Activated CD4-positive, alpha-beta T cell treated with anti-CD3 and anti-CD28 coated beads, Interleukin-2, amount 10 ng/mL, durations not matched to agents 24 days and 14 days (primary cell): ENCODE data around the gene NFKBIZ. TPM values are rescaled to one million over a fixed set of nuclear protein-coding genes. Genes with fewer than 3 reads are reported as not detected.

Source experiments
- DNase-seq: peaks from one replicate; pipeline ENCODE4 v3.0.0; 2022
- H3K27ac Mint-ChIP-seq: one replicate; pipeline ENCODE4 v1.8.0; 2022; ENCODE audit warnings: mild to moderate bottlenecking, mixed read lengths
- H3K27me3 Mint-ChIP-seq: one replicate; pipeline ENCODE4 v1.8.0; 2022; ENCODE audit warnings: mixed read lengths
- H3K36me3 Mint-ChIP-seq: one replicate; pipeline ENCODE4 v1.8.0; 2022; ENCODE audit warnings: low read depth, mild to moderate bottlenecking, mixed read lengths
- H3K4me1 Mint-ChIP-seq: one replicate; pipeline ENCODE4 v1.8.0; 2021; ENCODE audit warnings: mixed read lengths
- H3K4me3 Mint-ChIP-seq: one replicate; pipeline ENCODE4 v1.8.0; 2022; ENCODE audit warnings: mild to moderate bottlenecking, moderate library complexity, mixed read lengths
- H3K9me3 Mint-ChIP-seq: one replicate; pipeline ENCODE4 v1.8.0; 2021; ENCODE audit warnings: mixed read lengths
- intact Hi-C: fragments of 100-400 bp; cut with micrococcal nuclease; formaldehyde crosslinking; loops from one replicate; pipeline ENCODE4 v1.15.1; 2023
- total RNA-seq: library from RNA; stranded (reverse); gene quantifications from 2 replicates; pipeline ENCODE4 v1.2.3, GENCODE V29; 2022

The NFKBIZ gene
- total RNA-seq, 1 donor from 2014 or later: 57.2 TPM

DNA sequence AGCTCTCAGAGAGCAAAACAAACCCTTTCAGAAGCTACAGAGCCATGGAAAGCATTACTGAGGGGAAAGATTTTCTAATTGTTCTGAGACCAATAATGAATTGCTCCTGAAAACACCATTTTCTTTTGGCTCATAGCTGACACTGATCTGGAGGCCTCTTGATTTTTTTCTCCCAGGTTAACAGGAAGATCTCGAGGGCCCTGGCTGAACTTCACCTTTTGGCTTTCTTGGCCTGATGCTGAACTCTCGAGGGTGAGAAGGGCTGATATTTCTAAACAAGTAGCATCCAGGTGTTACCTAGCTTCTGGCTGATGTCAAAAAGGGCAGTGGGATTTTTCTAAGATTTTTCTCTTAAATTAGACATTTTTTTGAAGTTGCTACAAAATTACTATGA is 19.9 kb upstream of the NFKBIZ start:
- Mint-ChIP-seq H3K36me3 (peaks cover 46% of the 10 kb centered on the region), H3K9me3 (no peaks in the 10 kb centered on the region)

DNA sequence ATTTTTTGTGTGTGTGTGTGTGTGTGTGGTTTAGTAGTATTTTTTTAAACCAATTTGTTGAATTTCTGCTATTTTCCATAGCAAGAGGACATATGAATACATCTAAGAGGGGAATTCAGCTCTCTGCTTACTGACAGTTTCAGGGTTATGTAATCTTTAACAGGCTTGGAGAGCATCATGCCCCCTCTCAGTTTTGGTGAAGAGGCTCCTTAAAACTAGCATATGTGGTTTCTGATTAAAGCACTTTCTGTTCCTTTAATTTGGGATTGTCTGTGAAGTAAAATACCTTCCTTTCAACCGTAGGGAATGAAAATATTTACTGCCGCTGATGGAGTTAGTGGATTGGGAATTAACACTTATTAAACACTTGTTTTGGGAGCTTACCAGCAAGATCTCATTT is 19.4 kb upstream of the NFKBIZ start:
- Mint-ChIP-seq H3K36me3 (peaks cover 46% of the 10 kb centered on the region), H3K27ac (peak overlapping the region; percentile 97), H3K9me3 (no peaks in the 10 kb centered on the region), H3K4me1 (peaks cover 70% of the 10 kb centered on the region), H3K27me3 (no peaks in the 10 kb centered on the region), H3K4me3 (peak overlapping the region; percentile 86)
- no peak for DNase-seq
- intact Hi-C loops: loop anchor here (5.0 kb wide), 3 partner anchors 32 to 332 kb away; partner anchors contain the start of gene ZBTB11

More for the DNA sequence above, 19.9 kb upstream of the NFKBIZ start:
- Mint-ChIP-seq H3K4me3 (peak overlapping the region; percentile 86), H3K27me3 (no peaks in the 10 kb centered on the region), H3K27ac (peak overlapping the region; percentile 97), H3K4me1 (peaks cover 68% of the 10 kb centered on the region)
- intact Hi-C loops: loop anchor here (5.0 kb wide), 3 partner anchors 33 to 333 kb away; partner anchors contain the start of gene ZBTB11
- DNase-seq: no peak

DNA sequence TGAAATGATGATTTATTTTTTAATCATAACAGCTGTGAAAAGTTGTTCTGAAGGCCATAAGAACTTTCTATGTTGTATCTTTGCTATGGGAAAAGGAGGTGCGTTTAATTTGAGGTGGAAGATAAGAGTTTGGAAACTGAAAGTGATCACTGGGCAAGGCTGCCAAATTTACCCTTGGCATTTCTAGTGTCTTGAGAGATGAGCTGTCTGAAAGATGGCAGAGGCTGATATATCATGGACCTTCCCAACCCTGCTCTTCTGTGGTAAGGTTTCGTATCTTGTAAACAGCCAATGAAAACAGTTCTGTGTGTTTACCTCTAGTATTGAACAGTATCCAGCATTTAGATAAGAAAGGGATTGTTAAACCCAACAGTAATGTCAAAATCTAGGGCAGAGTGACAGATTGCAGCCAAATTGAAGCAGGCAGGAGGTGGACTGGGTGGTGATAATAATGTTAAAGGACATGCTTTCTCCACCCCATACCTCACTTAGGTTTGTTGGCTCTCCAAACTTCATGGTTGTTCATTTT is 15.8 kb upstream of the NFKBIZ start:
- DNase-seq: no peak
- Mint-ChIP-seq H3K4me1 (peaks cover 70% of the 10 kb centered on the region), H3K9me3 (no peaks in the 10 kb centered on the region), H3K36me3 (peaks cover 60% of the 10 kb centered on the region), H3K4me3 (peak overlapping the region; percentile 47), H3K27me3 (no peaks in the 10 kb centered on the region), H3K27ac (peak overlapping the region; percentile 56)
- intact Hi-C loops: no loop called here

DNA sequence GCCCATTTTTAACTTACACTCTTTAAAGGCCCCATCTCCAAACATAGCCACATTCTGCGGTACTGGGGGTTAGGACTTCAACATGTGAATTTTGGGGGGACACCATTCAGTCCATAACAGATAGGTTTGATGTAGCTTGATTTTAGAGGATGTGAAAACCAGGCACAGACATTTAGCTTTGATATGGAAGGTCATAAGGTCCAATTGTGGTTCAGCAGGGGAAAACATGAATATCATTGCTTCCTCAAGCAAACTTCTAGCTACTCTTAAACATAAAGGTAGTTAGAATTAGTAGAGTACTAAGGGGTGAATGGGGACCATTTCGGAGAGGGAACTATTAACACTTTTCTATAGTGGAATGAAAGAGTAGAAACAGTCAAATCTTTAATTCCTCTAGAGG is 13.6 kb upstream of the NFKBIZ start:
- intact Hi-C loops: no loop called here
- Mint-ChIP-seq H3K4me1 (peaks cover 57% of the 10 kb centered on the region), H3K4me3 (no peak overlapping the region), H3K27me3 (no peaks in the 10 kb centered on the region), H3K9me3 (no peaks in the 10 kb centered on the region), H3K27ac (no peak overlapping the region), H3K36me3 (peaks cover 58% of the 10 kb centered on the region)
- DNase-seq: no peak

DNA sequence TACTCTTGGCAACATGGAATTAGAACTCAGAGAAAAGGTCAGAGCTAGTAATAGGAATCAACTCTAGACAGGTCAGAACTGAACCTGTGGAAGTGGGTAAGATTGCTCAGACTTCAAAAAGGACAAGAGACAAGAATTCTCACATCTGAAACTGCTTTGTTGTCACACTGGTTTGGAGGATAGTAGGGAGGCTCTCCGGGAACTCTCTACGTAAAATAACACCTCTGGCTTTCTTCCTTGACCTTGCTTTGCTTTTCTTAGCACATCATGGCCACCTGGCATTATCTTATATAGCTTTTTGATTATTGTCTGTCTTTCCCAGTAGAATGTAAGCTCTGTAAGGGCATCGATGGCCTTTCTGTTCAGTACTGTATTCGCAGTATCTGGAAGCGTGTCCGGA is 13.2 kb upstream of the NFKBIZ start:
- DNase-seq: no peak
- peaks cover 58% of the 10 kb centered on the region for H3K36me3 Mint-ChIP-seq
- intact Hi-C loops: no loop called here
- peaks cover 56% of the 10 kb centered on the region for H3K4me1 Mint-ChIP-seq
- no peak overlapping the region for H3K4me3 Mint-ChIP-seq
- no peaks in the 10 kb centered on the region for H3K27me3 Mint-ChIP-seq
- H3K27ac Mint-ChIP-seq: no peak overlapping the region
- H3K9me3 Mint-ChIP-seq: no peaks in the 10 kb centered on the region

DNA sequence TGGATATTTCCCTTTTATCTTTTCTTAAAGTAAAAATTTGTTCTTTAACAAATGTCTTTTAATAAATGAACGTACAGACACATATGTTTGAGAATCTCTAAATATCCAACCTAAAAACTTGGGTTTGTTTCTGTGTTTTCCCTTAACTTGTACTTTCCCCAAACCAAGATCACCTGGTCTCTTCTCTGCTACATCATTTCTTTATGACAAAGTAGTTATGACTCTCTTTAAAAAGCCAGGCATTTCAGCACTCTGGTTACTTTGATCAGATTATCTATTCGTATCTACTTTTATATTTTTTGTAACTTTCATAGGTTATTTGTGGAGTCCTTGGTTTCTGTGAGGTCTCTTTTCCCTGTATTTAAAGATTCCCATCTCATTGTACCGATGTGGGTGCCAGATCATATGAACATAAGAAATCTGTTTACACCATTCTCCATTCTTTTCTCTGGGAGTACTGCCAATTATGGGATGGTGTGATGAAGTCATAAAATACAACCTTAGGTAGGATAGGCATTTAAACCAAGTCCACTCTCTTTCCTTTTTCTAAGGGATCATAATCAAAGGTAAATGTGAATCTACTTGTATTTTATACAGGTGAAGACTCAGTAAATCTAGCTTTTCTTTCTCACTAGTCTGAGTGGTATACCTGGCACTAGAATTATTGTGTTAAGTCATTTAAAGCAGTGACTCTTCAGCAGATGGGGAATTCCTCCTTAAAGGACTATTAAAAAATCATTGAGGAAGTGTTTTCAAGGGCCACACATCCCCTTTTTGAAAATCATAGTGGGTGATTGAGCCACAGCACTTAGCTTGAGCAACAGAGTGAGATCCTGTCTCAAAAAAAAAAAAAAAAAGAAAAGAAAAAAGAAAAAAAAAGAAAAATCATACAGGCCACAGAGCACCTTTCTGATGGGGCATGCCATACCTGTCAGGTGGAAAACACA is 12.4 kb upstream of the NFKBIZ start:
- intact Hi-C loops: no loop called here
- Mint-ChIP-seq H3K36me3 (peaks cover 59% of the 10 kb centered on the region), H3K4me3 (no peak overlapping the region), H3K27ac (no peak overlapping the region), H3K4me1 (peaks cover 53% of the 10 kb centered on the region), H3K9me3 (peaks cover 1% of the 10 kb centered on the region), H3K27me3 (no peaks in the 10 kb centered on the region)
- no peak for DNase-seq

DNA sequence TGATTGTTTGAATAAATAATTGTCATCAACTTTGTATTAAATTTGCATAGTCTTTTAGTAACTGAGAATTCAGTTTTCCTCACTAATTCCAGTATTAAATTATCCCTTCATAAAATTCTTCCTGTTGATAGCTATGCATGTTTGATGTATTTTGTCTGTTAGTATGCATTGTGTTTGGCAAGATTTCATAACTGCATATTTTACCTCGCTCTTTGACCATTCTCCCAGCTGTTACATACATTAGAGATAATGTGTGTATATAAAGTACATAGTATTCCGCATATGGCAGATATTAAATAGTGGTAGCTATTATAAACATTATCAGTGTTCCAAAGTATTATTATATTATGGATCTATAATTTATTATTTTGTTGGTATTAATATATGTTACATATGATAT is 10.6 kb upstream of the NFKBIZ start:
- Mint-ChIP-seq H3K36me3 (peaks cover 55% of the 10 kb centered on the region), H3K4me1 (peaks cover 39% of the 10 kb centered on the region), H3K27ac (no peak overlapping the region), H3K27me3 (no peaks in the 10 kb centered on the region), H3K9me3 (peaks cover 7% of the 10 kb centered on the region), H3K4me3 (no peak overlapping the region)
- no peak for DNase-seq
- intact Hi-C loops: no loop called here

DNA sequence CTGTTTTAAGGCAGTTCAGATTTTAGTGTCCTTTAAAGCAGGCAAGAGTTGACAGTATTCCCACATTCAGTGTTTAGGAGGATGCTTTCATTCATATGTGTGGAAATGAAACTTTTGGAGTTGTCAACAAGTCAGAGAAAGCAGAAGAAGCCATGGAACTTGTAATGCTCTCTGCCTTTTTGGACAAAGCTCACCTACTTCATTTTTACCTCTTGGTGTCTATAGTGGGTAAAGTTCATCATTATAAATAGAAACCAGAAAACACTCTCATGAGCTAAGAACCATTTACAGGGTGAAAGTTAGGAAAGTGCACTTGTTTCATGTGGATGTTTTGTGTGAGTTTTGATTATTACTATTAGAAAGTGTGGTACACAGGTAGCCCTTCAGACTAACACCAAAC is 9.2 kb upstream of the NFKBIZ start:
- Mint-ChIP-seq H3K27me3 (no peaks in the 10 kb centered on the region), H3K4me3 (no peak overlapping the region), H3K9me3 (peaks cover 12% of the 10 kb centered on the region), H3K27ac (no peak overlapping the region), H3K36me3 (peaks cover 49% of the 10 kb centered on the region), H3K4me1 (peaks cover 30% of the 10 kb centered on the region)
- intact Hi-C loops: no loop called here
- no peak for DNase-seq

DNA sequence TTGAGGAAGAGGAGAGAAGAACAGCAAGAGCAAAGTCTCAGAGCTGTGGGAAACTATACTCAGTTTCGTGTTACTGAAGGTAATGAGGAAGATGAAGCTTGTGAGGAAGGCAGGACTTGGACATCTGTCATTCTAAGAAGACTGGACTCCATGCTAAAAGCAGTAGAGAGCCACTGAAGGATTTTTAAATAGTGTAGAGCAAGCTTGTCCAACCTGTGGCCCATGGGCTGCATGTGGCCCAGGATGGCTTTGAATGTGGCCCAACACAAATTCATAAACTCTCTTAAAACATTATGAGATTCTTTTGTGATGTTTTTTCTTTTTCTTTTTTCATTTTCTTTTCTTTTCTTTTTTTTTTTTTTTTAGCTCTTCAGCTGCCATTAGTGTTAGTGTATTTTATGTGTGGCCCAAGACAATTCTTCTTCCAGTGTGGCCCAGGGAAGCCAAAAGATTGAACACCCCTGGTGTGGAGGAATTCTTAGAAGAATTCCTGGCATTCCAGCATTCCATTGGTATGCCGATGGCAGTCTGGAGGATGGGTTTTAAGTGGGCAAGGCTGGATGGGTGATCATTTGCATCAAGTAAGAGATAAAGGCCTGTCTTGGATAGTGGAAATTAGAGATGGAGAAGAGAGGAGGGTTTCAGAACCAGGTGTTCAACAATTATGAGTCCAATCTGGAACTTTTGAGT is 6.9 kb upstream of the NFKBIZ start:
- Mint-ChIP-seq H3K4me3 (no peak overlapping the region), H3K36me3 (peaks cover 42% of the 10 kb centered on the region), H3K27ac (no peak overlapping the region), H3K27me3 (no peaks in the 10 kb centered on the region), H3K9me3 (peaks cover 18% of the 10 kb centered on the region), H3K4me1 (peaks cover 12% of the 10 kb centered on the region)
- intact Hi-C loops: no loop called here
- DNase-seq: no peak

DNA sequence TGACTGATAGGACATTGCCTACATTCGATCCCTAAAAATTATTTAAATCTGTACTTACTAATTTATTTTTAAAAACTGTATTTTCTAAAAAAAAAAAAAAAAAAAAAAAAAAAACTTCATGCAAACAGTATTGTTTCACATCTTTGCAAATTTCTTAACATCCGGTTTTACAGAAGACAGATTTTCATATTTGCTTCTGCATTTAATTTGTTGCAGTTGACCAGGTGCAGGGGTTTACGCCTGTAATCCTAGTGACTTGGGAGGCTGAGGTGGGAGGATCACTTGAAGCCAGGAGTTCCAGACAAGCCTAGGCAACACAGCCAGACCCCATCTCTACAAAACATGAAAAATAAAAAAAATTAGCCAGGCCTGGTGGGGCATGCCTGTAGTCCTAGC is 6.4 kb upstream of the NFKBIZ start:
- Mint-ChIP-seq H3K4me1 (peaks cover 14% of the 10 kb centered on the region), H3K27me3 (no peaks in the 10 kb centered on the region), H3K4me3 (no peak overlapping the region), H3K9me3 (peaks cover 18% of the 10 kb centered on the region), H3K27ac (no peak overlapping the region), H3K36me3 (peaks cover 39% of the 10 kb centered on the region)
- intact Hi-C loops: no loop called here
- DNase-seq: no peak

DNA sequence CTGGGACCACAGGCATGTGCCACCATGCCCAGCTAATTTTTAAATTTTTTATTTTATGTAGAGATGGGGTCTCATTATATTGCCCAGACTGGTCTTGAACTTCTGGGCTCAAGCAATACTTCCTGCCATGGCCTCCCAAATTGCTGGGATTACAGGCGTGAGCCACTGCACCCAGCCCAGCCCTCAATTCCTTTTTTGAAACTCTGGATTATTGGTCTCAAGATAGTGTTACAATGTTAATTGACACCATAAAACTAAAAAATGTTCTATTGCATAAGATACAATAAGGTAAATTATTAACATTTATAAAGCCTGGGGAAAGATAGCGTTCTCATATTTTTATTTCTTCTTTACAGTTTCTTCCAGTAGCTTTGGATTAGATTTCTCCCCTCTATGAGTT is 3.9 kb upstream of the NFKBIZ start:
- Mint-ChIP-seq H3K36me3 (peaks cover 41% of the 10 kb centered on the region), H3K9me3 (peaks cover 18% of the 10 kb centered on the region), H3K4me1 (peaks cover 21% of the 10 kb centered on the region), H3K27me3 (no peaks in the 10 kb centered on the region), H3K4me3 (no peak overlapping the region), H3K27ac (no peak overlapping the region)
- DNase-seq: peak; percentile 21
- intact Hi-C loops: no loop called here

DNA sequence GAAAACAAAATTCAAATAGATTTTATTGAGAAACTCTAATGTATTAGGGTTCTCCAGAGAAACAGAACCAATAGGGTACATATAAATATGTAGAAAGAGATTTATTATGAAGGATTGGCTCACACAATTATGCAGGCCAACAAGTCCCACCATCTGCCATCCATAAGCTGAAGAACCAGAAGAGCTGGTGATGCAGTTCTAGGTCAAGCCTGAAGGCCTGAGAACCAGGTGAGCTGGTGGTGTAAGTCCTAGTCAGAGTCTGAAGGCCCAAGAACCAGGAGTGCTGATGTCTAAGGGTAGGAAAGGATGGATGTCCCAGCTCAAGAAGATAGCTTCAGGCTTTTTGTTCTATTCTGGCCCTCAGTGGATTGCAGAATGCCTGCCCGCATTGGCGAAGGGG is 2.6 kb upstream of the NFKBIZ start:
- H3K9me3 Mint-ChIP-seq: peaks cover 18% of the 10 kb centered on the region
- intact Hi-C loops: no loop called here
- peaks cover 45% of the 10 kb centered on the region for H3K36me3 Mint-ChIP-seq
- DNase-seq: peak; percentile 57
- no peak overlapping the region for H3K27ac Mint-ChIP-seq
- peaks cover 27% of the 10 kb centered on the region for H3K4me1 Mint-ChIP-seq
- H3K4me3 Mint-ChIP-seq: no peak overlapping the region
- no peaks in the 10 kb centered on the region for H3K27me3 Mint-ChIP-seq

DNA sequence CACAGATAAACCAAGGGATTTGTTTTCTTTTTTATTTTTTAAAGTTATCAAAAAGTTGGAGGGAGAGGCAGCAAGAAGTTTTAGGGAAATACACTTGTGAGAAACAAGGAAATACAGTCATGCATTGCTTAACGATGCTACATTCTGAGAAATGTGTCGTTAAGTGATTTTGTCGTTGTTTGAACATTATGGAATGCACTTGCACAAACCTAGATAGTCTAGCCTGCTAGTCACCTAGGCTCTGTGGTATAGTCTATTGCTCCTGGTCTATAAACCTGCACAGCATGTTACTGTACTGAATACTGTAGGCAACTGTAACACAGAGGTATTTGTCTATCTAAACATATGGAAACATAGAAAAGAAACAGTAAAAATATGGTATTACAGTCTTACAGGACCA is 2.0 kb upstream of the NFKBIZ start:
- intact Hi-C loops: no loop called here
- H3K36me3 Mint-ChIP-seq: peaks cover 46% of the 10 kb centered on the region

DNA sequence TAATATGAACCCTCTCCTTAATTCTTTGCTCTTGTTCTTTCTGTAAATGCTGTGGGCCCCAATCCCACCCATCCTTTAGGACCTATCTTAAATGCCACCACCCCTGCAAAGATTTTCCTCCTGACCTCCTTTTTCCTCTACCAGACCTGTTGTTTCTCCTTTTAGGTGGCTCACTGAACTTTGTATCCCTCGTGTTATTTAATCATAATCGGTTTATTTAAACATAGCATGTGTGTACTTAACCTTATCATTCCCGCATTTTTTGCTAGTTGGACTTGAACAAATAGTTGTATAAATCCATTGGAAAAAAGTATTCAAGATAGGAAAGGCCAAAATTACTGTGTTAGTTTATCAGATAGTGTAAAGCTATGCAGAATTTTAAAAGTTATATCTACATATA is 988 bp upstream of the NFKBIZ start:
- Mint-ChIP-seq H3K27me3 (no peaks in the 10 kb centered on the region), H3K27ac (peak overlapping the region; percentile 87), H3K9me3 (peaks cover 11% of the 10 kb centered on the region), H3K4me1 (peaks cover 41% of the 10 kb centered on the region), H3K36me3 (peaks cover 48% of the 10 kb centered on the region), H3K4me3 (peak overlapping the region; percentile 97)
- DNase-seq: peak; percentile 59
- intact Hi-C loops: no loop called here

More for the DNA sequence above, 2.0 kb upstream of the NFKBIZ start:
- peak; percentile 53 for DNase-seq
- Mint-ChIP-seq H3K4me3 (no peak overlapping the region), H3K27ac (no peak overlapping the region), H3K9me3 (peaks cover 14% of the 10 kb centered on the region), H3K27me3 (no peaks in the 10 kb centered on the region), H3K4me1 (peaks cover 33% of the 10 kb centered on the region)
